Common myeloid progenitor, CD34-positive (primary cell): Measurements from ENCODE around the gene PITPNM3.

Source experiments
- CTCF ChIA-PET: fragments of 350-600 bp; sonication (Branson Sonifier 250); formaldehyde crosslinking; loops from one replicate; lab custom pipeline; 2021; ENCODE audit warnings: antibody characterized with exemption; lab: Charles Lee
- POLR2A ChIA-PET: fragments of 350-600 bp; sonication (Branson Sonifier 250); formaldehyde crosslinking; loops from one replicate; lab custom pipeline; 2021; ENCODE audit warnings: antibody characterized with exemption; lab: Charles Lee
- DNase-seq, 3 donors: peaks; one replicate each; pipeline versions ENCODE4 v3.0.0 to v3.0.0-alpha.2; 2013
- H3K27ac ChIP-seq, 2 experiments: 1 replicate in 1 of 2; 2 replicates in 1 of 2; pipeline ENCODE4 v1.7.0; 2013; ENCODE audit warnings: inconsistent platforms in 2 of 2, low read length in 2 of 2, mild to moderate bottlenecking in 2 of 2, low read depth in 1 of 2, moderate library complexity in 1 of 2; ENCODE audit not compliant: severe bottlenecking in 2 of 2, insufficient read depth in 1 of 2, poor library complexity in 1 of 2
- H3K27me3 ChIP-seq, 5 experiments: replicated peaks in 2 of 5; 1 replicate in 3 of 5; 2 replicates in 2 of 5; pipeline versions ENCODE4 v1.6.1 to v1.7.0; 2013; ENCODE audit warnings: low read length in 4 of 5, mild to moderate bottlenecking in 2 of 5, moderate library complexity in 2 of 5, inconsistent platforms in 1 of 5; ENCODE audit not compliant: insufficient read depth in 5 of 5, control insufficient read depth in 4 of 5
- H3K36me3 ChIP-seq, 4 experiments: 1 replicate in 2 of 4; 2 replicates in 2 of 4; pipeline versions ENCODE4 v1.6.1 to v1.7.0; 2013; ENCODE audit warnings: low read length in 3 of 4, control low read depth in 1 of 4, mild to moderate bottlenecking in 1 of 4; ENCODE audit not compliant: control insufficient read depth in 4 of 4, insufficient read depth in 4 of 4
- H3K4me1 ChIP-seq, 4 experiments: 1 replicate in 3 of 4; 2 replicates in 1 of 4; pipeline versions ENCODE4 v1.6.1 to v1.7.1; 2013; ENCODE audit warnings: low read length in 3 of 4, mild to moderate bottlenecking in 3 of 4, control low read depth in 1 of 4, inconsistent platforms in 1 of 4, moderate library complexity in 1 of 4; ENCODE audit not compliant: control insufficient read depth in 4 of 4, insufficient read depth in 4 of 4; ENCODE audit errors: control extremely low read depth in 1 of 4
- H3K4me3 ChIP-seq, 7 experiments: 1 replicate in 4 of 7; 2 replicates in 3 of 7; pipeline versions ENCODE4 v1.5.1 to v1.7.0; 2013; ENCODE audit warnings: mild to moderate bottlenecking in 7 of 7, low read length in 6 of 7, moderate library complexity in 6 of 7, inconsistent platforms in 2 of 7, low read depth in 2 of 7, control low read depth in 1 of 7; ENCODE audit not compliant: insufficient read depth in 4 of 7, control insufficient read depth in 1 of 7; ENCODE audit errors: extremely low read depth in 1 of 7
- H3K9me3 ChIP-seq, 5 experiments: 1 replicate in 4 of 5; 2 replicates in 1 of 5; pipeline versions ENCODE4 v1.6.1 to v1.7.1; 2013; ENCODE audit warnings: low read length in 4 of 5, mild to moderate bottlenecking in 2 of 5, inconsistent platforms in 1 of 5, low read depth in 1 of 5, moderate library complexity in 1 of 5; ENCODE audit not compliant: control insufficient read depth in 4 of 5, insufficient read depth in 2 of 5; ENCODE audit errors: control extremely low read depth in 1 of 5
- WGBS: methylation state at CpG from one replicate; pipeline ENCODE4 v1.1.5; 2013; ENCODE audit not compliant: insufficient coverage; 5-methylcytosine and 5-hydroxymethylcytosine counted together

PITPNM3 gene

DNA sequence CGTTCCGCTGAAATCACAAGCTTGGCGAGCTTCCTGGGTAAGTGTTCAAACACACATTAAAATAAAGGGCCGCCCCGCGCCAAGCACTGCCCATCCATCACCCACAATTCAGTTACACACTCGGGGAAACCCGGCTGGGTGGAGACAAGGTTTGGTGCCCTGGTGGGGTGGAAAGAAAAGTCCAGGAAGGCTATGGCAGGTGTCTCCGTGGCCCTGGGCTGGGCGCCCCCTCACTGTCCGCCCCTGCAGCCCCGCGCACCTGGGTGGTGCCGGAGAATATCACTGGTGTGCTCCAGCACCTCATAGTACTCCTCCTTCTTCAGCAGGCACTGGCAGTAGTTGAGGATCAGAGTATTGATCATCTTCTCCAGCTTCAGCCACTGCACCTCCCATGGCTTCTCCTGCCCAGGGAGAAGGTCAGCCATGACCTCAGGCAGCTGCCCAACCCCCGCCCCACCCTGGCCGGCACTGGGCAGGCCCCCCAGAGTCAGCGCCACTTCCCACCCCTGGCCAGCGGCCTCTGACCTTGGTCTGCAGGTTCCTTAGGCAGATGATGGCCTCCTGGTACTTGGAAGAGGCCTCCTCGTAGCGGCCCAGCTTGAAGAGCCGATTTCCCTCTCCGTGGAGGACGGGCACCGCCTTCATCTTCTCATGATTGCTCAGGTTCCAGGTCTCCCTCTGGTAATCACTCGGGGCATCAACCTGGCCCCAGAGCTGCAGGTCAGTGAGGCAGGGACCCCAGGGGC is 129.8 kb downstream of the PITPNM3 start:
- CTCF ChIA-PET, result interaction anchor here (0.6 kb wide), 1 partner anchor 1018 kb away, joined by 3 read pairs; the partner anchor contains the start of gene CHRNB1
- Histone ChIP-seq H3K27me3 (peaks cover 0 to 18% (median 9%) of the 10 kb centered on the region in 5 experiments), H3K4me1 (peaks cover 0 to 19% (median 15%) of the 10 kb centered on the region in 4 experiments), H3K36me3 (no peaks in the 10 kb centered on the region), H3K4me3 (peak overlapping the region in 1 of 7 experiments; percentile 7), H3K27ac (no peak overlapping the region), H3K9me3 (peaks cover under 1 to 12% (median 3%) of the 10 kb centered on the region in 5 experiments)
- 96% methylated on average over 19 of the region's 25 CpGs for WGBS
- POLR2A ChIA-PET, result no interaction called here
- DNase-seq, result no peak

DNA sequence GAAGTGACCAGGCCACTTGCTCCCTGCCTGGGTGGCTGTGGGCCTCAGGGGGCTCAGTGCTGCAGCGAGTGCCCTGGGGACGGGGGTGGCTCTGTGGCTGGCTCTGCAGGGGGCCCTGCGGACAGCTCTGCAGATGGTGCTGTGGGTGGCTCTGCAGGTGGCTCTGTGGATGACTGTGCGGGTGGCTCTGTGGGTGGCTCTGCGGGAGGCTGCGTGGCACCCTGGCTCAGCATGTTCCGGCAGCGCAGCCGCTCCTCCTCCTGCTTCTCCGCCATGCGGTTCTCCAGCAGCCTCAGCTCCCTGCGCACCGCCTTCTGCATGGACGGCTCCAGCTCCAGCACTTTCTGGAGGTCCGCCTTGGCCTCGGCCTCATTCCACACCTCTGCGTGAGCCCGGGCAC is 130.9 kb downstream of the PITPNM3 start:
- H3K4me1 ChIP-seq, result peaks cover 0 to 19% (median 15%) of the 10 kb centered on the region in 4 experiments
- peaks cover 0 to 2% (median 0%) of the 10 kb centered on the region in 5 experiments for H3K9me3 ChIP-seq
- ChIA-PET CTCF (interaction anchor here (1.6 to 2.0 kb wide), 2 partner anchors 10 to 12 kb away, joined by 6 to 8 read pairs; partner anchors contain the start of gene AIPL1), POLR2A (no interaction called here)
- H3K4me3 ChIP-seq, result no peak overlapping the region
- H3K27me3 ChIP-seq, result peaks cover 0 to 27% (median 9%) of the 10 kb centered on the region in 5 experiments
- 97% methylated on average over 16 of the region's 18 CpGs for WGBS
- no peak overlapping the region for H3K27ac ChIP-seq
- H3K36me3 ChIP-seq, result no peaks in the 10 kb centered on the region
- no peak for DNase-seq

GRCh38 chr17:6423931-6424330 is 132.4 kb downstream of the PITPNM3 start:
- Histone ChIP-seq H3K36me3 (no peaks in the 10 kb centered on the region), H3K9me3 (no peaks in the 10 kb centered on the region), H3K27me3 (peaks cover 0 to 30% (median 5%) of the 10 kb centered on the region in 5 experiments), H3K27ac (no peak overlapping the region), H3K4me1 (peaks cover 0 to 19% (median 15%) of the 10 kb centered on the region in 4 experiments), H3K4me3 (no peak overlapping the region)
- ChIA-PET CTCF (interaction anchor here (0.8 to 2.7 kb wide), 6 partner anchors 9 to 836 kb away, joined by 3 to 8 read pairs (median 5); partner anchors contain the start of gene AIPL1), POLR2A (interaction anchor here (0.8 kb wide), 1 partner anchor 98 kb away, joined by 3 read pairs; no protein-coding TSS in a partner anchor)
- 87% methylated on average over 10 of the region's 14 CpGs for WGBS
- DNase-seq, result no peak

DNA sequence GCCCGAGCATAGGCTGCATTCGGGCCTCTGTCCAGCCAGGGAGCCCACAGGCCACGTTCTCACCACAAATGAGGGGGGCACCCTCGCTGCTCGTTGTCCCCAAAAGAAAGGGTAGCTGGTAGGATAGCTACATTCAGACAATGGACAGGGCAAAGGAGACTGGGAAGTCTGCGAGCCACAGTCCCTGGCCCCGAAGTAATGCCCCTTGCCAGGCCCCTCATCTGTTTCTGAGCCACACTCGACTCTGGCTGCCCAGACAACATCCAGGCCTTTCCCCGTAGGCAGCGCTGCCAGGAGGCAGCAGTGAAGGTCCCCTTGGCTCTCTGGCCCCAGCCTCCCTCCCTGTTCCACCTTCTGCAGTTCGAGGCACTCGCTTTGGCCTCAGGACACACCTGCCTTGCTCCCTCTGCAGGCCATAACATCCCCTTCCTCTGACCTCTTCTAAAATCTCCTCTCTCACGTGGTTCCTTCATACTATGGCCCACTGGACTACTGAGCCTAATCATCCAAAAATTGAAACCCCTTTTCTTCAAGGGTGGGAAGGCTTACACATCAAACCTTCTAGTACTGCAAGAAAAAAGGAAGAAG is 133.6 kb downstream of the PITPNM3 start:
- no peak overlapping the region for H3K27ac ChIP-seq
- H3K36me3 ChIP-seq, result no peaks in the 10 kb centered on the region
- ChIA-PET CTCF (interaction anchor here (1.0 to 3.4 kb wide), 6 partner anchors 9 to 835 kb away, joined by 3 to 15 read pairs (median 6); no protein-coding TSS in a partner anchor), POLR2A (interaction anchor here (1.0 kb wide), 1 partner anchor 13 kb away, joined by 3 read pairs; no protein-coding TSS in a partner anchor)
- peaks cover 0 to 12% (median 10%) of the 10 kb centered on the region in 4 experiments for H3K4me1 ChIP-seq
- DNase-seq, result no peak
- no peak overlapping the region for H3K4me3 ChIP-seq
- H3K9me3 ChIP-seq, result no peaks in the 10 kb centered on the region
- H3K27me3 ChIP-seq, result peaks cover 0 to 29% (median 5%) of the 10 kb centered on the region in 5 experiments
- 81% methylated on average over 12 of the region's 13 CpGs for WGBS

- no peak overlapping the region for H3K27ac ChIP-seq
- POLR2A ChIA-PET, result interaction anchor here (1.0 kb wide), 1 partner anchor 14 kb away, joined by 3 read pairs; no protein-coding TSS in a partner anchor
- CTCF ChIA-PET, result interaction anchor here (1.0 to 3.4 kb wide), 6 partner anchors 10 to 834 kb away, joined by 3 to 15 read pairs (median 6); no protein-coding TSS in a partner anchor
- H3K4me3 ChIP-seq, result no peak overlapping the region
- H3K9me3 ChIP-seq, result no peaks in the 10 kb centered on the region
- WGBS, result 18% methylated on average over 11 of the region's 13 CpGs
- peaks cover 0 to 29% (median 5%) of the 10 kb centered on the region in 5 experiments for H3K27me3 ChIP-seq
- H3K36me3 ChIP-seq, result no peaks in the 10 kb centered on the region
- peaks cover 0 to 4% (median 3%) of the 10 kb centered on the region in 4 experiments for H3K4me1 ChIP-seq
- peak; percentile 46 to 71 (median 62) for DNase-seq
These were observed 134.4 kb downstream of the PITPNM3 start for GRCh38 chr17:6421700-6422604.

DNA sequence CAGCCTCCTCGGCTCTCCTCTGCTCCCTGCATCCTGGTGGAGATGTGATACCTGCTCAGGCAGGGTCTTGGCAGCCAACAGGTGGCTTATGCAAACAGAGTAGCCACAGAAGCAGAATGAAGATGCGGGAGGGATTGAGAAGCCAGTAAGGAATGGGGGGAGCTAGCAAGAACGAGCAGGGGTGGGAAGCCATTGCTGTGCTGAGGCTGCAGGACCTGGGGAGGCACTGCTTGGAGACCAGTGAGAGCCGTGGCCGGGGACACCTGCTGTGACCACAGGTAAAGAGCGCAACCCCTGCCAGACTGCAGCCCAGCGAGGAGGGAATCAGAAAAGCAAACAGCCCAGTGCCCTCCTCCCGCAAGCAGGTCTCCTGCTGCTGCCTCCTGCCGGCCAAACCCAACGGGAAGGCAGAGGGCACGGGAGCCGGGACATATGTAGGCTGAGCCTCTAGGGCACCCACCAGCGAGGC is 136.1 kb downstream of the PITPNM3 start:
- Histone ChIP-seq H3K27ac (no peak overlapping the region), H3K9me3 (no peaks in the 10 kb centered on the region), H3K36me3 (no peaks in the 10 kb centered on the region), H3K4me1 (no peaks in the 10 kb centered on the region), H3K4me3 (no peak overlapping the region), H3K27me3 (peaks cover 0 to 23% (median 5%) of the 10 kb centered on the region in 5 experiments)
- 23% methylated on average over 13 of the region's 13 CpGs for WGBS
- CTCF ChIA-PET, result interaction anchor here (0.8 to 3.4 kb wide), 3 partner anchors 816 to 834 kb away, joined by 3 to 15 read pairs (median 5); no protein-coding TSS in a partner anchor
- POLR2A ChIA-PET, result no interaction called here
- peak; percentile 26 to 41 (median 38) for DNase-seq
